ENCODE results near the gene ZNF782.
"Not testable (repeated sequence)": the region's sequence is repeated elsewhere in the genome, so short reads cannot be mapped to it uniquely, and the experiment has no call there.

Gene ZNF782

GRCh38 chr9:96852676-96853075 is 1.6 kb downstream of the ZNF782 start:
- no peak overlapping the region for H3K27ac ChIP-seq

DNA sequence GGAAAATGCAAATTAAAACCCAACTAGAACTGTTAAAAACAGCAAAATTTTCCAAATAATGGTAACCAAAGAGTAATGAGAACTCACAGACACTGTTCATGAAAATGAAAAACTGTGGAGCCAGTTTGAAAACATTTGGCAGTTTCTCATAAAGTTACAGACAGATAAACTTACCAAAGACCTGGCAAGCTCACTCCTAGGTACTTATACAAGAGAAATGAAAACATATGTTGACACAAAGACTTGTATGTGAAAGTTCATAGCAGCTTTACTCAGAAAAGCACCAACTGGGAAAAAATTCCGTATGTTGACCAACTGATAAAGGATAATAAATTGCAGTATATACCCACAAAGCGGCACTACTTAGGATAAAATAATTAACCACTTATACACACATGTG is 10.3 kb downstream of the ZNF782 start:
- TF ChIP-seq ZFX (IDR thresholded peaks at IDR 0.05; ENCODE audit: borderline replicate concordance), result no peak
- no peak for TF ChIP-seq CTCF (IDR thresholded peaks at IDR 0.05)
- H3K27ac ChIP-seq, result no peak overlapping the region

More at GRCh38 chr9:96852676-96853075, 1.6 kb downstream of the ZNF782 start:
- TF ChIP-seq ZFX (IDR thresholded peaks at IDR 0.05; ENCODE audit: borderline replicate concordance) (no peak), CTCF (IDR thresholded peaks at IDR 0.05) (no peak)

- no peak overlapping the region for H3K27ac ChIP-seq
- no peak for TF ChIP-seq ZFX (IDR thresholded peaks at IDR 0.05; ENCODE audit: borderline replicate concordance)
- TF ChIP-seq CTCF (IDR thresholded peaks at IDR 0.05), result no peak
Observed at GRCh38 chr9:96818533-96818932, 35.8 kb downstream of the ZNF782 start.

- no peak overlapping the region for H3K27ac ChIP-seq
- no peak for TF ChIP-seq CTCF (IDR thresholded peaks at IDR 0.05)
- no peak for TF ChIP-seq ZFX (IDR thresholded peaks at IDR 0.05; ENCODE audit: borderline replicate concordance)
Observed at GRCh38 chr9:96817973-96818372, 36.3 kb downstream of the ZNF782 start.

- H3K27ac ChIP-seq, result no peak overlapping the region
- TF ChIP-seq ZFX (IDR thresholded peaks at IDR 0.05; ENCODE audit: borderline replicate concordance) (no peak), CTCF (IDR thresholded peaks at IDR 0.05) (no peak)
Observed at GRCh38 chr9:96813607-96814006, 40.7 kb downstream of the ZNF782 start.

- H3K27ac ChIP-seq, result not testable (repeated sequence)
Observed at GRCh38 chr9:96798959-96799358, 55.4 kb downstream of the ZNF782 start.

- no peak overlapping the region for H3K27ac ChIP-seq
- no peak for TF ChIP-seq ZFX (IDR thresholded peaks at IDR 0.05; ENCODE audit: borderline replicate concordance)
- no peak for TF ChIP-seq CTCF (IDR thresholded peaks at IDR 0.05)
Observed at GRCh38 chr9:96784021-96784420, 70.3 kb downstream of the ZNF782 start.

- H3K27ac ChIP-seq, result no peak overlapping the region
- TF ChIP-seq CTCF (IDR thresholded peaks at IDR 0.05), result no peak
- TF ChIP-seq ZFX (IDR thresholded peaks at IDR 0.05; ENCODE audit: borderline replicate concordance), result no peak
Observed at GRCh38 chr9:96782235-96782634, 72.1 kb downstream of the ZNF782 start.

Measured in 22Rv1 (cell line).